GM18907 (cell line): Measurements from ENCODE around the gene SAMSN1.

Experiments
- ATAC-seq: cut with Tn5 transposase; IDR thresholded peaks from one replicate; pipeline ENCODE4 v1.9.1; 2021; ENCODE audit warnings: mild to moderate bottlenecking, moderate library complexity; ENCODE audit not compliant: unreplicated experiment

The SAMSN1 gene

DNA sequence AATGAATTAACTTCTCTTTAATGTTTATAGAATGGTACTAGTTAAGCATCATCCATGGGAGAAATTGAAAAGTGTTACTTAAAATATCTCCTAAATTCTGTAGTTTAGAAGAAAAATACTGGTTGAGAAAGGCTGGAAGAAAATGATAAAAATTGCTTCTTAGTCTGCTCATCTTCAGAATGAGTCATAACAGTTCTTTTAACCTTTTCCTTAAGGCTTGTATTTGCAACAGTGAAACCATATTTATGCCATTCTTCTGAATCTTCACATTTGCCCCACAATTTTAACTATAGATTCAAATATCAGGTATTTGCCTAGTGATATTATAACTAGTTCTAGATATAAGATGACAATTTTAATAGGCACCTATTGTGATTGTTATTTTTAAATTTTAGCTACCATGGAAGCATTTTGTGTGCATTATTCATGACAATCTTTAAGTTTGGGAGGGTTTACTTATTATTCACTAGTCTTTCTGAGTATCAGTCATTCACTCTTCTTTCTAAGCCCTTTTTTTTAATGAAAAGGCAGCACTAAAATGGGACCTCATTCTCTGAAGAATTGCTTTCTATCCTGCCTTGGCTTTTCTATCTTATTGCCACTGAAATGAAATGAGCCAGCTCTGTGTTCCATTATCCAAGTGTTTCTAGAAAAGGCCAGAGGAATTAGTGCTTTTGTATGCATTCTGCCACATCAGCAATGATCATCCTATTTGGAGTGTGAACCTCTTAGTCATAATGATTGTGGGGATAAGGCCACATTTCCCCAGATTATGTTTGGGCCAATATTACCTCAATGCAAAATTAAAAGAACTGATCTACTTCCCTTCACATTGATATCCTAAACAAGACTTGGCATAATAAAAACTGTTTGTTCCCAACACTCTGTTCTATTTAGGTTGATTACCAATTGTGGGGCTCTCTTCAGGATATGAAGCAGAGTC, 58.4 kb downstream of the SAMSN1 start:
- ATAC-seq, result peak; percentile 45

DNA sequence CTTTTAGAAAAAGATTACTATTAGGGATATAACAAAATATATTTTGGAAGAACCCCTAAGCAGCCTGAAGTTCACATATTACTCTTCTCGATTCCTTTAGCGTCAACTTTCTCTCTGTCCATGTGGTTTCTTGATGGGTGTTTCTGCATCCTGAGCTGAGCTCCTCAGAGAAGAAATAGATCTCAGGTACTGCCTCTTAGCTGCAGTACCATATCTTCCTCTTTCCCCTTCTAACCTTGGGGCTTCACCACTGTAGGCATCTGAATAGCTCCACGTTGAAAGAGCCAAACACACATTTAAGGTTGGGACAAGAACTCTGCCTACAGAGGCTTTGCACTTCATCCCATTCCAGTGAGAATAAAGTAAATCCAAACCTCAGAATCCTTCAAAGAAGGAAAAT, 59.2 kb downstream of the SAMSN1 start:
- ATAC-seq, result no peak

- ATAC-seq, result no peak
Observed at GRCh38 chr21:14484188-14485009, 61.7 kb downstream of the SAMSN1 start.

GRCh38 chr21:14483296-14483695, 62.8 kb downstream of the SAMSN1 start:
- ATAC-seq, result no peak

GRCh38 chr21:14482165-14482564, 64.0 kb downstream of the SAMSN1 start:
- ATAC-seq, result peak; percentile 70

GRCh38 chr21:14480411-14481031, 65.6 kb downstream of the SAMSN1 start:
- no peak for ATAC-seq

DNA sequence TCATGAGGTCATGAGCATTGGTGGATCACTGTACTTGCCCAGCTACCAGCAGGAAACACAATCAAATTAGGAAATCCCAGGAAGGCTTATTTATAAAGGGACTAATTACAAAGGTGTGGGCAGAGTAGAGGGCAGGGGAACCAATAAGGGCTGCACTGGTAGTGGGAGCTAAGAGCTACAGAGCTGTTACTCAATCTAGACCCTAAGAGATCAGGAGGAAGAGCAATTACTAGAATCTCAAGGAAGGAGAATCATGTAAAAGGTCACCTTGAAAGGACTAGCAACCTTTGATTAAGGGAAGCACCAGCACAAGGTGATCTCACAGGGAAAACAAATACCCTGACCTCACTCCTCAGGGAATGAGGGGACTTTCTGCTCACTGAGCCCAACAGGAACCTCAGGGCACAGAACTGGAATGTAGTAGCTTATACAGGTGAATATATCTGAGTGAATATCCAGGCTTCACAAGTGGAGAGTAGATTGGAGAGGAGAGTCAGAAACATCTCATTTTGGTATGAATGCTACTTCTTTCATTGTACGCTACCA, 66.8 kb downstream of the SAMSN1 start:
- ATAC-seq, result no peak

- ATAC-seq, result no peak
Observed at GRCh38 chr21:14477841-14478240, 68.3 kb downstream of the SAMSN1 start.

DNA sequence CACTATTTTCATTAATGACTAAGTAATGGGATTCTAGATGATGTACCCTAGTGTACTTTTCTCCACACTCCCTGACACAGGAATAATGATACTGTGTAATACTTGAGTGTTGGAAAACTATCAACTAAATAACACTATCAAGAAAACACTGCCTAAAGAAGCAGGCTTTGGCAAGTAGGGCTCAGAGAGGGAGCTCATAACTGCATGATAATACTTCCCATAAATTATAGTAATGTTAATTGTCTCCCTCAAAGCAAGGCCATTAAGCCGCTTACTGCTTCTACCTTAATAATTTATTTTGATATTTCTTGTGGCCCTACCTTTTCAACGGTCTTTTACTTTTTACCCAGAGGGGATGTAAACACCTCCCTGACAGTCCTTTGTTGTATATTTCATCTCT, 69.0 kb downstream of the SAMSN1 start:
- ATAC-seq, result no peak

DNA sequence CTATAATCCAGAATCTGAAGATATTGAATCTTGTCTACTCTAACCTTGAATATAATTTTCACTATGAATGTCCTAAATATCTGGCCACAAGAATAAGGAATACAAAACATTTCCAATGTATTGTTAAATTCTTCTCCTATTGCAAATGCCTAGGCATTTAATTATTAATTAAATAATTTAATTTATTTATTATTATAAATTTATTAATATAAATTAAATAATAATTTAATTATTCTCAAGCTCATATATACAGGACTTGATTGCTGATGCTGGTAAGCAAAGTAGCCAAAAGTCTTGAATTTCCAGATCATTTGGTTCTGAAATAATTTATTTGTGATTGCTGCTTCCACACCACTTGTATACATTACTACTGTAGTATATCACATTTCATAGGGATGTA, 71.1 kb downstream of the SAMSN1 start:
- no peak for ATAC-seq

DNA sequence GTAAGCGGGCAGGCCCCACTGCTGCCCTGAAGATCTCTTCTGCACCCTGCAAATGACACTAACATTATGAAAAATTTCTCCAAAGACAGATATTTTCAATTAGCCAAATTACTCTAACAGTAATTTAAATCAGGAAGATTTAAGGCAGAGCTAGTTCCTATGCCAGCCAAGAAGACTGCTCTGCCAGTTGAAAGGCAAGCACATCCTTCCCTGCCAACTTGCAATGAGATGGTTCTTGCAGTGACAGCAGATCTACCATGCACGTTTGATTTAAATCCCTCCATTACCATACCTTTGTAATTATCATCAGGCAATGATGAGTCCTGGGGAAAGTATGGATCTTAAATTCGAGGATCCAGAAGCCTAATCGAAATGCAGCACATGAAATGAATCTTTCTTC, 76.5 kb downstream of the SAMSN1 start:
- ATAC-seq, result no peak

DNA sequence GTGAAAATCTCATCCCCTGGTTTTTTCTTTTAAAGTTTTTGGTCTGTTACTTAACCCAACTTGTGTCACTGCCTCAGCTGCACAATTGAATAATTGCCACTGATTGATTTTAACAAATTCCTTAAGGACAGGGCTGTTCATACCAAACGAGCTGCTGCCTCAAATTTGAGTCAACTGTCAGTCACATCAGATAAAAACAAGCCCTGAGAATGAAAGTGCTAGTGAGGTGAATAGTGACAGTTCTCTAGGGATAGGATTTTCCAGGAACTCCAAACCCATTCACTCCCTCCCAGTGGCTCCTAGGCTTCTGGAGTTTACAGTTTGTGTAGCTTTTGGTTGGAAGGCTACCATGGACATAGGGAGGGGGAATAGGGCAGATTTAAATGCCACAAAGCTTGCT, 79.4 kb downstream of the SAMSN1 start:
- no peak for ATAC-seq

- no peak for ATAC-seq
Observed at GRCh38 chr21:14457762-14458161, 88.4 kb downstream of the SAMSN1 start.

GRCh38 chr21:14456911-14457310, 89.2 kb downstream of the SAMSN1 start:
- no peak for ATAC-seq

DNA sequence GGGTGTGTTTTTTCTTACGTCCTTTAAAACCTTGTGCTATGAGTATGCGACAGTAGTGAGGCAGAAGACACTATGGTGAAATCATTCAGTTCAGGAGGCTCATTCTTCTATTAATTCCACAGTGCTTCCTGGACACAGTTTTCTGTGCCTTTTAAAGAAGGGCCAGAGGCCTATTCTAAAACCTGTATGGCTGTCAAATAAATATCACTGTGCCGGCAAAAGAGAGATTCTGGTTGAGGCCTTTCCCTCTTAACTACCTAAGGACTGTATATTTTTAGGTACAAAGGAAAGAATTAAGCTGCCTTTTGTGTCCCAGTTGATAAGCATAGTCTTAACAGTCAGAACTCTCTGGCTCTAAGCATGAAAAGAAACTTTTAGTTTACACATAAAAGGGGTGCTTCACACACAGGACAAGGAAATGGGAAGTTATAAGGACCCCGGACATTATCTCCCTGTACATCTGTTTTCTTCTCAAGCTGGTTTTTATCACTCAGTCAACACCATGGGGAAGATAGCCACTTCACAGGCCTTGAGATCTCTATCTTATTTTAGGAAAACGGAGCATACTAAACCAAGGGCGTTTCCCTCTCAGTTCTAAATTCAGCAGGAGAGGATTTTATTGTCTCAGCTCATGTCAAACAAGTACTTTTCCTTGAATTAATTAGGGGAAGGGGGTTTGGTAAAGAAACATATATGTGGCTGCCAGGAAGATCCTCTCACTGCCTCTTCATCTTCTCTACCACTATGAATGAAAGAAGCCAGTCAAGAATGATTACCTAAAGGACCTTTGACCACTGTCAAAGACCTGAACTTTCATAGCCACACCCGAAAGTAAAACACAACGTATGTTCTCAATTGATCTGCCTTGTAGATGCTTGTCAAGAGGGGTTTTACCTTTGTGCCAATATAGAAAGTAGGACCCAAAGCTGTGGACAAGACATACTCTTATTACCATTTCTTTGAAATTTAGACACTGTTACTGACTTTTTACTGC, 91.8 kb downstream of the SAMSN1 start:
- peak; percentile 85 for ATAC-seq

GRCh38 chr21:14453339-14454015, 92.6 kb downstream of the SAMSN1 start:
- ATAC-seq, result peak; percentile 80

DNA sequence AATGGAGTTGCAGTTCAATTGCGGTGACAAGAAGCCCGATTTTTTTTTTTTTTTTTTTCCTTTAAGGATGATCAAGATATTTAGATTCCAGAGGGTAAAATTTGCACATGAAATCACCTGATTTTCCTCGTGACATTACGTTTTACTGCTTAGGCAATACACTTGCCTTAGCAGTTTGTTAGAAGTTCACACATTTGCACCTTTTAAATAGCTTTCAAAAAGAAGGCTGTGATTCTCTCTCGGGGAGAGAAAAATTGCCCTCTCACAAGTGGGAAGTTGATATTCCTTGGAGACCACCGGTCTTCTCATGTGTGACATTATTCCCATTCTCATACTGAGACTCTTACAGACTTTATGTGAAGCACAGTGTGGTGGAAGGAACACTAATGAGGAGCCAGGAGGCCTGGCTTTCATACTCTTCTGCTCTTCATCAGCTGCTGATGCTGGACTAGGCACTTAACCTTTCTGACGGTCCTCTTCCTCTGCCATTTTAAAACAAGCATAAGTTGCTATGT, 93.3 kb downstream of the SAMSN1 start:
- no peak for ATAC-seq

DNA sequence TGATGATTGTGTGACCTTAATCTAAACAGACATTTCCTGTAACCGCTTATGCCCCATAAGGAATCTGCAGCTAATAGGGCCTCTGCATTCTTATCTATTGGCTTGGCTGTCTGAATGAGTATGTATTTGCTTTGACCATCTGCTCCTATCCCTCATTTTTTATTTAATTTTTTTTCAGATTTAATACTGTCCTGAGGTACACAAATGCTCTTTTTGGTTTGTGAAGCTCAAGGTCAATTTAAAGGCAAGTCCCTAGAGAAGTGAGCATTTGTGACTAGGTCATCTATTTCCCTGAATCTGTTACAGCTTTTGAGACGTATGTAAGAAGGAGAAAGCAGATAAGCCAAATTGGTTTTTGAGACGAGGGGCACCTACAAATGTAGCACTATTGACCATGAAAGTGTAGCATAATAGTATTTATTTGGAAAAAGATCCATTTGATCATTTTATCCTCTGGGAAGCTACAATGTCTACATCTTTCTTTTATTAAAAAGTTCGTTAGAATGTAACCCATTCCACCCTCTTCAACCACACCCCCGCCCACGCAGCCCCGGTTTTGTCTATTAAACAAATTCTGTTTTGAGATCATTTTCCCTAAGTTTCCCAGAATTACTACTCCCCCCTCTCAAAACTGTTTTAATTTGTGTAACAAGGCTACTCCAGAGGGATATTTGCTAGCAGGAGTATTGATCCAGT, 93.9 kb downstream of the SAMSN1 start:
- no peak for ATAC-seq

GRCh38 chr21:14451546-14451945, 94.6 kb downstream of the SAMSN1 start:
- no peak for ATAC-seq
